PC-9 (cell line): ENCODE results near the gene BEND3. TPM values are rescaled to one million over a fixed set of nuclear protein-coding genes. Genes with fewer than 3 reads are reported as not detected.

Experiments
- BruUV-seq: library from RNA; stranded (reverse); fragments of 400-500 nt; replicated peaks from 2 replicates; lab custom pipeline; 2021; lab: Mats Ljungman, UMichigan
- CTCF ChIA-PET: fragments of 300-600 bp; sonication (Branson Sonifier 250); formaldehyde crosslinking; loops from one replicate; lab custom pipeline; 2022; ENCODE audit warnings: antibody characterized with exemption; lab: Charles Lee
- POLR2A ChIA-PET: fragments of 300-600 bp; sonication (Branson Sonifier 250); formaldehyde crosslinking; loops from one replicate; lab custom pipeline; 2022; ENCODE audit warnings: antibody characterized with exemption; ENCODE audit not compliant: unreplicated experiment; lab: Charles Lee
- DNase-seq, 2 experiments: peaks; one replicate each; pipeline versions ENCODE4 v3.0.0 to v3.0.0-alpha.2; 2015 to 2022; ENCODE audit warnings: mixed read lengths in 1 of 2
- H2AFZ ChIP-seq: fragments of 200-600 bp; sonication (generic); 2 replicates; pipeline ENCODE4 v1.8.1; 2017; ENCODE audit warnings: antibody characterized with exemption
- H3F3A ChIP-seq: fragments of 200-600 bp; sonication (generic); 2 replicates; pipeline ENCODE4 v1.8.1; 2017; ENCODE audit warnings: antibody characterized with exemption, mild to moderate bottlenecking, low read depth; ENCODE audit not compliant: insufficient read depth
- H3K27ac ChIP-seq: fragments of 200-600 bp; sonication (generic); 2 replicates; pipeline ENCODE4 v1.6.1; 2016; ENCODE audit warnings: mixed run types
- H3K27me3 ChIP-seq: fragments of 200-600 bp; sonication (generic); 2 replicates; pipeline ENCODE4 v1.6.1; 2016; ENCODE audit warnings: low read depth, mixed run types; ENCODE audit not compliant: insufficient read depth
- H3K36me3 ChIP-seq: fragments of 200-600 bp; sonication (generic); 2 replicates; pipeline ENCODE4 v1.6.1; 2016; ENCODE audit warnings: low read depth, mixed run types
- H3K4me1 ChIP-seq: fragments of 200-600 bp; sonication (generic); replicated peaks from 2 replicates; pipeline ENCODE4 v1.6.1; 2016; ENCODE audit warnings: mixed run types; ENCODE audit not compliant: insufficient read depth
- H3K4me2 ChIP-seq: fragments of 200-600 bp; sonication (generic); 2 replicates; pipeline ENCODE4 v1.6.1; 2017; ENCODE audit warnings: mixed run types
- H3K4me3 ChIP-seq: fragments of 200-600 bp; sonication (generic); 2 replicates; pipeline ENCODE4 v1.6.1; 2016; ENCODE audit warnings: mixed run types
- H3K79me2 ChIP-seq: fragments of 200-600 bp; sonication (generic); 2 replicates; pipeline ENCODE4 v1.6.1; 2017; ENCODE audit warnings: low read depth, mixed run types
- H3K9me2 ChIP-seq: fragments of 200-600 bp; sonication (generic); 2 replicates; pipeline ENCODE4 v1.8.1; 2017; ENCODE audit warnings: mild to moderate bottlenecking; ENCODE audit not compliant: insufficient read depth
- H3K9me3 ChIP-seq: fragments of 200-600 bp; sonication (generic); 2 replicates; pipeline ENCODE4 v1.8.1; 2016; ENCODE audit warnings: low read depth; ENCODE audit not compliant: insufficient read depth
- H4K20me1 ChIP-seq: fragments of 200-600 bp; sonication (generic); 2 replicates; pipeline ENCODE4 v1.8.1; 2017; ENCODE audit not compliant: insufficient read depth
- EZH2 ChIP-seq: fragments of 200-600 bp; sonication (generic); IDR thresholded peaks from 2 replicates; pipeline ENCODE4 v1.8.0; 2017; ENCODE audit warnings: antibody characterized with exemption, low read depth
- intact Hi-C: fragments of 100-400 bp; cut with micrococcal nuclease; formaldehyde crosslinking; loops from one replicate; pipeline ENCODE4 v1.10.0; 2022; ENCODE audit not compliant: unreplicated experiment
- total RNA-seq: library from RNA; stranded (reverse); gene quantifications from 2 replicates; pipeline ENCODE4 v1.2.3, GENCODE V29; 2021
- TF ChIP-seq, protein P1 (sequence below): fragments of 200-600 bp; sonication (generic); conservative IDR thresholded peaks from 2 replicates; pipeline ENCODE4 v1.6.1; 2017; ENCODE audit warnings: mixed run types, antibody characterized with exemption, mild to moderate bottlenecking, moderate library complexity

The BEND3 gene
- total RNA-seq, 1 experiment from 2014 or later = 3.4 TPM

DNA sequence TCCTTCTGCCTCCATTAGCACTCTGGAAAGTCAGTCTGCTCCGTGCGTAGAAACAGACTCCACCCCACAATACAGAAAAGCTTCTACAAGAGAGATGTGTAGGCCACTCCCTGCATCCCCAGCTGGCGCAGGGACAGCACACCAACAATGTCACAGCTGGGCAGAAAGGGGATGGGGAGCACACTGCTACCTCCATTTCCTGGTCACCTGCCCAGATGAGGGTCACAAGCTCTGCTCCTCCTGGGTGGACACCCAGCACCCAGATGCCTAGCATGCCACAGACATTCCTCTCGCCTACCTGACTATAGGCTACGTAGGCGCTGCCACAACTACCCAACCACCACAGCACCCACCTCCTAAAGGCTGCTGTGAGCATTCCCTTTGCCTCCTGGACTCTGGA is 12.2 kb downstream of the BEND3 start:
- Histone ChIP-seq H3K4me2 (no peak overlapping the region), H3F3A (no peaks in the 10 kb centered on the region), H3K4me1 (no peaks in the 10 kb centered on the region), H3K4me3 (no peak overlapping the region), H3K36me3 (no peaks in the 10 kb centered on the region), H4K20me1 (no peaks in the 10 kb centered on the region), H2AFZ (no peak overlapping the region), H3K9me2 (no peaks in the 10 kb centered on the region), H3K27me3 (no peaks in the 10 kb centered on the region), H3K27ac (no peak overlapping the region), H3K79me2 (no peaks in the 10 kb centered on the region), H3K9me3 (no peaks in the 10 kb centered on the region)
- no TSS peak for BruUV-seq
- intact Hi-C loops = no loop called here
- TF ChIP-seq EZH2 = no peak
- TF ChIP-seq, protein P1, sequence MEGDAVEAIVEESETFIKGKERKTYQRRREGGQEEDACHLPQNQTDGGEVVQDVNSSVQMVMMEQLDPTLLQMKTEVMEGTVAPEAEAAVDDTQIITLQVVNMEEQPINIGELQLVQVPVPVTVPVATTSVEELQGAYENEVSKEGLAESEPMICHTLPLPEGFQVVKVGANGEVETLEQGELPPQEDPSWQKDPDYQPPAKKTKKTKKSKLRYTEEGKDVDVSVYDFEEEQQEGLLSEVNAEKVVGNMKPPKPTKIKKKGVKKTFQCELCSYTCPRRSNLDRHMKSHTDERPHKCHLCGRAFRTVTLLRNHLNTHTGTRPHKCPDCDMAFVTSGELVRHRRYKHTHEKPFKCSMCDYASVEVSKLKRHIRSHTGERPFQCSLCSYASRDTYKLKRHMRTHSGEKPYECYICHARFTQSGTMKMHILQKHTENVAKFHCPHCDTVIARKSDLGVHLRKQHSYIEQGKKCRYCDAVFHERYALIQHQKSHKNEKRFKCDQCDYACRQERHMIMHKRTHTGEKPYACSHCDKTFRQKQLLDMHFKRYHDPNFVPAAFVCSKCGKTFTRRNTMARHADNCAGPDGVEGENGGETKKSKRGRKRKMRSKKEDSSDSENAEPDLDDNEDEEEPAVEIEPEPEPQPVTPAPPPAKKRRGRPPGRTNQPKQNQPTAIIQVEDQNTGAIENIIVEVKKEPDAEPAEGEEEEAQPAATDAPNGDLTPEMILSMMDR = no peak
- peak in 1 of 2 experiments; percentile 49 for DNase-seq
- ChIA-PET POLR2A (interaction anchor here (0.7 kb wide), 1 partner anchor 24 kb away, joined by 3 read pairs; no protein-coding TSS in a partner anchor), CTCF (interaction anchor here (1.5 kb wide), 1 partner anchor 11 kb away, joined by 6 read pairs; no protein-coding TSS in a partner anchor)

DNA sequence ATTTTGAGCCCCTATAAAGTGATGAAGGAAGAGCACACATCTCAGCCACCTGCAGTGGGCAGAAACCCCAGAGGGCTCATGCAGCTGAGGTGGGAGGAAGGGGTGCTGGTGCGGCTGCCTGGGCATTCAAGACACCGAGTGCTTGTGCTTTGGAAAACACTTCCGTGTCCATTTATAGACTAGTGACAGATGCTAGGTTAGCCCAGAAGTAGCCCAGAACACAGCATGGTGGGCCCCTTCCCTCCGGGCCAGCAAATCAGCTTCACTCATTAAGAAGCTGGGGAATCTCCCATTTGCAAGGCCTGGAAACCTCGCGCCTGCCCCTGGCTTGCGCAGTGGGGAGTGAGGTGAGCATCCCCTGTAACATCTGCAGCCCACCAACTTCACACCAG is 12.9 kb downstream of the BEND3 start:
- ChIA-PET CTCF (interaction anchor here (1.5 kb wide), 1 partner anchor 12 kb away, joined by 6 read pairs; no protein-coding TSS in a partner anchor), POLR2A (no interaction called here)
- H3K9me3 ChIP-seq = no peaks in the 10 kb centered on the region
- H3K27me3 ChIP-seq = no peaks in the 10 kb centered on the region
- no peak overlapping the region for H3K27ac ChIP-seq
- intact Hi-C loops = no loop called here
- no peaks in the 10 kb centered on the region for H3F3A ChIP-seq
- DNase-seq = no peak
- H3K4me1 ChIP-seq = no peaks in the 10 kb centered on the region
- H3K79me2 ChIP-seq = no peaks in the 10 kb centered on the region
- H3K4me3 ChIP-seq = no peak overlapping the region
- TF ChIP-seq EZH2 = no peak
- TF ChIP-seq, protein P1 = no peak
- BruUV-seq = no TSS peak
- H3K36me3 ChIP-seq = no peaks in the 10 kb centered on the region
- H3K4me2 ChIP-seq = no peak overlapping the region
- no peaks in the 10 kb centered on the region for H3K9me2 ChIP-seq
- no peak overlapping the region for H2AFZ ChIP-seq
- H4K20me1 ChIP-seq = no peaks in the 10 kb centered on the region

DNA sequence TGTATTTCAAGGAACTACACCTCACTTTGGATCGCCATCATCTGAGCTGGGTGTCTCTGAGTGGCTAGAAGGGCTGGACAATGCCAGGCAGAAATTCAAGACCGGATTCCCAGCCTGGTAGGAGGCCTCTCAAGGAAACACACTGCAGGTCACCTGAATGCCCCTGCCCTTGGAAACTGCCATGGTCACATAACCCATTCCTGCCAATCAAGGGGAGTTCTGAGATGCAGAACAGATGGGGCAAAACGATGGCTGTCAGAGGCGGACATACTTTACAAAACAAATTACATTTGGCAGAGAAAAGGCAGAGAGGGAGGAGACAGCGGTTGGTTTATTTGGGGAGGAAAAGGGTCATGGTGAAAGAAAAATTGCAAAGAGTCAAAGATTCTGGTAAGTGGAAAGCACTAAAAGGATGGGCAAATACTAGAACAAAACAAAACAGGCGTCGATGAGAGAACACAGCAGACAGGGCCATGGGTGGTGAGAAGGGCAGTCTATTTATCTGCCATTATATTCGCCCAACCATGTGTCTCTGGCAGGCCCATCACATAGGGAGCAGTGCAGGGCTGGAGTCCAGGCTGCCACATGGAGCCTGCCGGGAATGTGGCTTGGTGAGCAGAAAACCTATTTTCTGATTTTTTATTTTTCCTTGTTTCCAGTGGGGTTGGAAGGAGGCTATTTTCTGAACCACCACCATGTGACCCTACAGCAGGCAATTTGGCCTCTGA is 13.5 kb downstream of the BEND3 start:
- H3K36me3 ChIP-seq = no peaks in the 10 kb centered on the region
- no peak overlapping the region for H2AFZ ChIP-seq
- CTCF ChIA-PET = interaction anchor here (1.5 kb wide), 1 partner anchor 12 kb away, joined by 6 read pairs; no protein-coding TSS in a partner anchor
- no peak for TF ChIP-seq EZH2
- TF ChIP-seq, protein P1 = no peak
- H3K27me3 ChIP-seq = no peaks in the 10 kb centered on the region
- no peaks in the 10 kb centered on the region for H3K4me1 ChIP-seq
- no peak overlapping the region for H3K27ac ChIP-seq
- H4K20me1 ChIP-seq = no peaks in the 10 kb centered on the region
- no peaks in the 10 kb centered on the region for H3F3A ChIP-seq
- H3K9me3 ChIP-seq = no peaks in the 10 kb centered on the region
- H3K79me2 ChIP-seq = no peaks in the 10 kb centered on the region
- no peak for DNase-seq
- POLR2A ChIA-PET = no interaction called here
- H3K4me3 ChIP-seq = no peak overlapping the region
- BruUV-seq = no TSS peak
- no peaks in the 10 kb centered on the region for H3K9me2 ChIP-seq
- no peak overlapping the region for H3K4me2 ChIP-seq
- intact Hi-C loops = no loop called here
